K562 (cell line): ENCODE results near the gene MAP1LC3A. TPM values are rescaled to one million over a fixed set of nuclear protein-coding genes. Genes with fewer than 3 reads are reported as not detected.

Experiments
- ATF6 ChIP-seq: sonication (generic); formaldehyde crosslinking; IDR thresholded peaks from 2 replicates; pipeline ENCODE4 v1.4.0; 2020; ENCODE audit warnings: mild to moderate bottlenecking, missing genetic modification reagents
- CREB1 ChIP-seq, 2 experiments: sonication (generic) in 1 of 2; formaldehyde crosslinking in 1 of 2; IDR thresholded peaks; 2 replicates each; pipeline versions ENCODE4 v1.6.1 to v1.8.0; 2012 to 2022; ENCODE audit warnings: inconsistent platforms in 1 of 2, mild to moderate bottlenecking in 1 of 2, missing genetic modification reagents in 1 of 2, moderate library complexity in 1 of 2
- CXXC5 ChIP-seq: fragments of 250-450 bp; sonication (Bioruptor Pico); IDR thresholded peaks from 2 replicates; pipeline ENCODE4 v1.8.0; 2022; ENCODE audit warnings: inconsistent platforms, mild to moderate bottlenecking, moderate library complexity
- E2F6 ChIP-seq, 2 experiments: IDR thresholded peaks; 2 replicates each; pipeline ENCODE4 v1.6.1; 2011; ENCODE audit warnings: borderline replicate concordance in 1 of 2, control low read depth in 1 of 2, low read depth in 1 of 2, low read length in 1 of 2, mild to moderate bottlenecking in 1 of 2, mixed read lengths in 1 of 2, moderate library complexity in 1 of 2; ENCODE audit not compliant: insufficient read depth in 1 of 2, insufficient read length in 1 of 2, poor library complexity in 1 of 2, severe bottlenecking in 1 of 2; ENCODE audit errors: extremely low read depth in 1 of 2
- EP400 ChIP-seq: fragments of 450-650 bp; IDR thresholded peaks from 2 replicates; pipeline ENCODE4 v1.6.1; 2017; ENCODE audit warnings: antibody characterized with exemption, mild to moderate bottlenecking, moderate library complexity
- FIP1L1 ChIP-seq: fragments of 200-400 bp; formaldehyde crosslinking; IDR thresholded peaks from 2 replicates; pipeline ENCODE4 v1.6.1; 2018; ENCODE audit warnings: mild to moderate bottlenecking, low read depth, low read length; ENCODE audit not compliant: poor library complexity, severe bottlenecking
- HCFC1 ChIP-seq: IDR thresholded peaks from 2 replicates; pipeline ENCODE4 v1.6.1; 2012; ENCODE audit warnings: low read depth, low read length, improper control_type of control experiment
- HDAC1 ChIP-seq, 2 experiments: fragments of 450-650 bp; IDR thresholded peaks; 2 replicates each; pipeline ENCODE4 v1.6.1; 2016 to 2017; ENCODE audit warnings: inconsistent platforms in 1 of 2, mild to moderate bottlenecking in 1 of 2, moderate library complexity in 1 of 2
- HDAC8 ChIP-seq: fragments of 450-650 bp; IDR thresholded peaks from 2 replicates; pipeline ENCODE4 v1.6.1; 2016; ENCODE audit warnings: mild to moderate bottlenecking, missing genetic modification characterization, moderate library complexity, missing compliant biosample characterization
- HNRNPLL ChIP-seq: fragments of 200-400 bp; formaldehyde crosslinking; IDR thresholded peaks from 2 replicates; pipeline ENCODE4 v1.6.1; 2017; ENCODE audit warnings: low read length, low read depth, mild to moderate bottlenecking; ENCODE audit not compliant: poor library complexity, severe bottlenecking
- KAT7 ChIP-seq: sonication (generic); formaldehyde crosslinking; IDR thresholded peaks from 2 replicates; pipeline ENCODE4 v1.8.0; 2022; ENCODE audit warnings: missing genetic modification reagents, mild to moderate bottlenecking, borderline replicate concordance
- POLR2AphosphoS5 ChIP-seq: IDR thresholded peaks from 2 replicates; pipeline ENCODE4 v1.6.1; 2011; ENCODE audit warnings: mild to moderate bottlenecking, low read depth, low read length, moderate library complexity; ENCODE audit not compliant: control insufficient read depth, insufficient read depth
- POLR2G ChIP-seq: fragments of 200-400 bp; formaldehyde crosslinking; IDR thresholded peaks from 2 replicates; pipeline ENCODE4 v1.6.1; 2017; ENCODE audit warnings: low read depth, mild to moderate bottlenecking, antibody characterized with exemption, low read length, moderate library complexity
- RBFOX2 ChIP-seq: fragments of 200-400 bp; formaldehyde crosslinking; IDR thresholded peaks from 2 replicates; pipeline ENCODE4 v1.6.1; 2017; ENCODE audit warnings: low read depth, mild to moderate bottlenecking, low read length, moderate library complexity
- SMAD2 ChIP-seq: fragments of 150-350 bp; IDR thresholded peaks from 2 replicates; pipeline ENCODE4 v1.6.1; 2014; ENCODE audit warnings: low read depth, mild to moderate bottlenecking, low read length
- THRAP3 ChIP-seq: fragments of 450-650 bp; IDR thresholded peaks from 2 replicates; pipeline ENCODE4 v1.6.1; 2016; ENCODE audit warnings: mild to moderate bottlenecking, inconsistent platforms, borderline replicate concordance
- UBTF ChIP-seq, 2 experiments: IDR thresholded peaks; 2 replicates each; pipeline ENCODE4 v1.6.1; 2012; ENCODE audit warnings: improper control_type of control experiment in 2 of 2, low read depth in 2 of 2, low read length in 2 of 2, borderline replicate concordance in 1 of 2
- ZFP36 ChIP-seq: fragments of 150-350 bp; IDR thresholded peaks from 2 replicates; pipeline ENCODE4 v1.6.1; 2018; ENCODE audit warnings: low read length, low read depth; ENCODE audit not compliant: partially characterized antibody
- ZNF12 ChIP-seq: sonication (generic); formaldehyde crosslinking; IDR thresholded peaks from 2 replicates; pipeline ENCODE4 v1.4.0; 2020; ENCODE audit warnings: mild to moderate bottlenecking, missing genetic modification reagents
- ZNF324 ChIP-seq: fragments of 250-450 bp; sonication (Bioruptor Pico); IDR thresholded peaks from 2 replicates; pipeline ENCODE4 v1.4.0; 2020; ENCODE audit warnings: mild to moderate bottlenecking
- polyA plus RNA-seq, 8 experiments: library from polyadenylated mRNA; depleted of rRNA in 4 of 8; stranded (reverse) in 5 of 8; unstranded in 3 of 8; fragments of >200 nt; fragmentation: Nextera tagmentation in 2 of 8; fragmentation: Illumina TruSeq in 1 of 8; extraction: Ambion mirVana in 2 of 8; extraction: Trizol in 1 of 8; gene quantifications; 2 replicates each; pipeline versions ENCODE4 v1.2.1 to v1.2.3, GENCODE V29; 2011 to 2014; ENCODE audit warnings: inconsistent platforms in 1 of 8, missing spikeins in 1 of 8
- total RNA-seq, 7 experiments: library from RNA; depleted of rRNA in 6 of 7; stranded (reverse); fragments of >200 nt in 6 of 7; fragmentation: Illumina TruSeq in 2 of 7; extraction: Trizol in 2 of 7; gene quantifications; 2 replicates each; pipeline versions ENCODE4 v1.2.1 to v1.2.3, GENCODE V29; 2011 to 2021; ENCODE audit warnings: low replicate concordance in 1 of 7

Gene MAP1LC3A
- total and polyA plus RNA-seq, 9 of the 15 experiments (the other 6 are each of a cell fraction or from before 2014, with no cell fraction given) = 0.27 to 0.38 TPM; not detected in 7

DNA sequence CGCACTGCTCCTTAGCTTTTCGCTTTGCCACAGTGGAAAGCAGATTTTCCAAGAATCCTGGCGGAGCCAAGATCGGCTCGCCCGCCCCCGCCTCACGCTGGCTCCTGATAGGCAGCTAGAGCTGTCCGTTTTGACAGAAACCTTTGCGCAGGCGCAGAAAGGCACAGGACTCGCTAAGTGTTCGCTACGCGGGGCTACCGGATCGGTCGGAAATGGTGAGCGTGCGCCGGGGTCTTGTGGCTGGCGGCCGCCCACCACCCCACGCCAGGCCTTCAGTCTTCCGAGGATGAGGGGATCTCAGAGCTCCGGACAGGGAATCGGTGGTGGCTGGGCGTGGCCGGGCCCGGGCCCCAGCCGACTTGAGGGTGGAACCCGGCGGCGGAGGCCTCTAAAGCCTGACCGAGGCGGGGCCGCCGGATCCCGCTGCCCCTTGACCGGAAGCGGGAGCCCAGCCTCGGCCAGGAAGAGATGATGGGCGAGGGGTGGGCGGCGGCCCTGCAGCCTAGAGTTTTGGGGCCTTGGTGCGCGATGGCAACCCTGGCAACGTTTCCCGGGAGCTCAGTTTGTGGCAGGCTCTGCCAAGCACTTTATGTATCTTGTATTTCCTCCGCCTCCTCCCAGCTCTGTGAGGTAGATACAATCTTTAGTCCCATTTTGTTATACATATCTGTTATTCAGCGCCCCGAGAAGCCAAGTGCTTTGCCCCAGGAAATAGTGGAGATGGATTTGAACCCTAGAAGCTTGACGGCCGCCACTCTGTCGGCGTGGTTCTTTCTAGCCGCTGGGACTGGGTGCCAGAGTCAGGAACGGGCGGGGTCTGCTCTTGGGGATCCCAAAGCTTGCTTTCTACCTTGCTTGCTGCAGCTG is 42.0 kb upstream of the MAP1LC3A start, which contains the start of gene DYNLRB1 (continued):
- 0 out of 2 replicates have a peak, but pooled peaks have one; percentile 22 for TF ChIP-seq HCFC1
- TF ChIP-seq HNRNPLL = peak; percentile 58
- no peak for TF ChIP-seq HDAC8 (tag)
- TF ChIP-seq KAT7 (CRISPR knock-in tag) = no peak
- peak; percentile 22; the same call in 1 of the 2 replicates for TF ChIP-seq ZNF12
- TF ChIP-seq CREB1 (IDR thresholded peaks at IDR 0.05) = 0 out of 2 replicates have a peak, but pooled peaks have one; percentile 37
- no peak for TF ChIP-seq CREB1 (CRISPR knock-in tag; IDR thresholded peaks at IDR 0.05)
- 0 out of 2 replicates have a peak, but pooled peaks have one; percentile 22 for TF ChIP-seq ATF6 (CRISPR knock-in tag)
- peak in 1 of 2 experiments; percentile 71; a peak in 1 of 4 replicates for TF ChIP-seq UBTF (IDR thresholded peaks at IDR 0.05; ENCODE audit: borderline replicate concordance in 1 of 2, low read depth in 2 of 2, low read length in 2 of 2)
- no peak for TF ChIP-seq ZFP36
- TF ChIP-seq HDAC1 (IDR thresholded peaks at IDR 0.05) = peak in 1 of 2 experiments; percentile 72; a peak in 1 of 4 replicates
- no peak for TF ChIP-seq E2F6 (IDR thresholded peaks at IDR 0.05; ENCODE audit: borderline replicate concordance in 1 of 2, extremely low read depth in 1 of 2, insufficient read depth in 1 of 2, insufficient read length in 1 of 2, low read depth in 1 of 2, low read length in 1 of 2, poor library complexity in 1 of 2, severe bottlenecking in 1 of 2)
- TF ChIP-seq CXXC5 (CRISPR knock-in tag) = peak; percentile 79
- peak; percentile 92 for TF ChIP-seq RBFOX2
- no peak for TF ChIP-seq SMAD2
- TF ChIP-seq EP400 = peak; percentile 88
- 0 out of 2 replicates have a peak, but pooled peaks have one; percentile 21 for TF ChIP-seq ZNF324 (CRISPR knock-in tag)
- peak; percentile 94 for TF ChIP-seq POLR2G
- peak; percentile 67; the same call in 1 of the 2 replicates for TF ChIP-seq POLR2AphosphoS5
- no peak for TF ChIP-seq THRAP3
- peak; percentile 80 for TF ChIP-seq FIP1L1
